PC-9 (cell line): Measurements from ENCODE around the gene GHITM.

Source experiments
- CTCF ChIP-seq: fragments of 200-600 bp; sonication (generic); conservative IDR thresholded peaks from 2 replicates; pipeline ENCODE4 v1.6.1; 2017; ENCODE audit warnings: mixed run types, antibody characterized with exemption, mild to moderate bottlenecking, moderate library complexity
- EZH2 ChIP-seq: fragments of 200-600 bp; sonication (generic); IDR thresholded peaks from 2 replicates; pipeline ENCODE4 v1.8.0; 2017; ENCODE audit warnings: antibody characterized with exemption, low read depth

GRCh38 chr10:84149854-84150253 is 10.5 kb downstream of the GHITM start:
- TF ChIP-seq CTCF (no peak), EZH2 (no peak)
